ENCODE measurements around the gene BAIAP2L2.

- TF ChIP-seq EZH2 (IDR thresholded peaks at IDR 0.05; ENCODE audit: borderline replicate concordance, insufficient read depth, low read depth, low read length, poor library complexity, severe bottlenecking): no peak
- TF ChIP-seq, protein P1, sequence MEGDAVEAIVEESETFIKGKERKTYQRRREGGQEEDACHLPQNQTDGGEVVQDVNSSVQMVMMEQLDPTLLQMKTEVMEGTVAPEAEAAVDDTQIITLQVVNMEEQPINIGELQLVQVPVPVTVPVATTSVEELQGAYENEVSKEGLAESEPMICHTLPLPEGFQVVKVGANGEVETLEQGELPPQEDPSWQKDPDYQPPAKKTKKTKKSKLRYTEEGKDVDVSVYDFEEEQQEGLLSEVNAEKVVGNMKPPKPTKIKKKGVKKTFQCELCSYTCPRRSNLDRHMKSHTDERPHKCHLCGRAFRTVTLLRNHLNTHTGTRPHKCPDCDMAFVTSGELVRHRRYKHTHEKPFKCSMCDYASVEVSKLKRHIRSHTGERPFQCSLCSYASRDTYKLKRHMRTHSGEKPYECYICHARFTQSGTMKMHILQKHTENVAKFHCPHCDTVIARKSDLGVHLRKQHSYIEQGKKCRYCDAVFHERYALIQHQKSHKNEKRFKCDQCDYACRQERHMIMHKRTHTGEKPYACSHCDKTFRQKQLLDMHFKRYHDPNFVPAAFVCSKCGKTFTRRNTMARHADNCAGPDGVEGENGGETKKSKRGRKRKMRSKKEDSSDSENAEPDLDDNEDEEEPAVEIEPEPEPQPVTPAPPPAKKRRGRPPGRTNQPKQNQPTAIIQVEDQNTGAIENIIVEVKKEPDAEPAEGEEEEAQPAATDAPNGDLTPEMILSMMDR (IDR thresholded peaks at IDR 0.05): no peak
Measured at GRCh38 chr22:38125038-38125610, 14.6 kb upstream of the BAIAP2L2 start.

Data from B cell (primary cell).